GM19239 (cell line): Measurements from ENCODE around the gene FOXO6.

Experiments used
- DNase-seq: peaks from one replicate; pipeline ENCODE4 v3.0.0; 2011; ENCODE audit warnings: low spot score; ENCODE audit not compliant: insufficient read length
- FAIRE-seq: peaks from 2 replicates; lab custom pipeline; 2011; peaks lifted over from hg19 to GRCh38; lab: Jason Lieb, UNC

FOXO6 gene

GRCh38 chr1:41380979-41381691 is 19.9 kb downstream of the FOXO6 start:
- FAIRE-seq = no peak
- no peak for DNase-seq

- FAIRE-seq = no peak
- no peak for DNase-seq
Observed at GRCh38 chr1:41381692-41382479, 20.7 kb downstream of the FOXO6 start.

GRCh38 chr1:41382480-41383090 is 21.4 kb downstream of the FOXO6 start:
- DNase-seq (no peak), FAIRE-seq (no peak)

GRCh38 chr1:41383094-41383852 is 22.0 kb downstream of the FOXO6 start:
- no peak for DNase-seq
- FAIRE-seq = no peak

GRCh38 chr1:41384579-41384978 is 23.3 kb downstream of the FOXO6 start:
- FAIRE-seq (no peak), DNase-seq (no peak)

- DNase-seq = no peak
- FAIRE-seq = no peak
Observed at GRCh38 chr1:41385398-41386195, 24.4 kb downstream of the FOXO6 start.

- FAIRE-seq (no peak), DNase-seq (no peak)
Observed at GRCh38 chr1:41386196-41386663, 25.0 kb downstream of the FOXO6 start.

- no peak for DNase-seq
- no peak for FAIRE-seq
Observed at GRCh38 chr1:41387667-41388091, 26.4 kb downstream of the FOXO6 start.

GRCh38 chr1:41388510-41388909 is 27.3 kb downstream of the FOXO6 start:
- FAIRE-seq = no peak
- DNase-seq = no peak

GRCh38 chr1:41389009-41389408 is 27.8 kb downstream of the FOXO6 start:
- DNase-seq (no peak), FAIRE-seq (no peak)

- no peak for FAIRE-seq
- no peak for DNase-seq
Observed at GRCh38 chr1:41390166-41390565, 28.9 kb downstream of the FOXO6 start.

- no peak for FAIRE-seq
- no peak for DNase-seq
Observed at GRCh38 chr1:41390573-41390972, 29.3 kb downstream of the FOXO6 start.

- no peak for FAIRE-seq
- no peak for DNase-seq
Observed at GRCh38 chr1:41391834-41392527, 30.7 kb downstream of the FOXO6 start.

GRCh38 chr1:41392528-41392924 is 31.3 kb downstream of the FOXO6 start:
- FAIRE-seq = no peak
- no peak for DNase-seq

GRCh38 chr1:41393716-41394368 is 32.6 kb downstream of the FOXO6 start:
- FAIRE-seq = no peak

GRCh38 chr1:41394369-41394744 is 33.1 kb downstream of the FOXO6 start:
- DNase-seq (no peak), FAIRE-seq (no peak)

More at GRCh38 chr1:41393716-41394368, 32.6 kb downstream of the FOXO6 start:
- DNase-seq = no peak

- DNase-seq = no peak
- no peak for FAIRE-seq
Observed at GRCh38 chr1:41394959-41395956, 34.0 kb downstream of the FOXO6 start.
